Measurements from ENCODE around the gene BCAP31.
"Not testable (repeated sequence)": the region's sequence is repeated elsewhere in the genome, so short reads cannot be mapped to it uniquely, and the experiment has no call there.

Gene BCAP31

GRCh38 chrX:153696986-153697722, 27.0 kb downstream of the BCAP31 start:
- H3K9ac ChIP-seq (ENCODE audit: low read length in 5 of 5); H3K27ac ChIP-seq (ENCODE audit: low read depth, low read length); H3K4me3 ChIP-seq (ENCODE audit: low read depth in 1 of 5, low read length in 5 of 5); H3K9me3 ChIP-seq (ENCODE audit: control insufficient read depth in 5 of 5, low read length in 5 of 5): not testable (repeated sequence)
- Histone ChIP-seq H3K36me3 (ENCODE audit: control insufficient read depth in 5 of 5, insufficient read depth in 5 of 5, low read length in 5 of 5) (peaks cover 0 to 51% (median 22%) of the 10 kb centered on the region in 5 donors), H3K27me3 (ENCODE audit: control insufficient read depth in 5 of 5, insufficient read depth in 4 of 5, low read length in 5 of 5) (peaks cover 0 to 10% (median 0%) of the 10 kb centered on the region in 5 donors), H3K4me1 (ENCODE audit: control insufficient read depth in 5 of 5, insufficient read depth in 5 of 5, low read length in 5 of 5) (peaks cover 0 to 13% (median 0%) of the 10 kb centered on the region in 5 donors)

GRCh38 chrX:153696538-153696937, 27.6 kb downstream of the BCAP31 start:
- H3K4me1 ChIP-seq (ENCODE audit: control insufficient read depth in 5 of 5, insufficient read depth in 5 of 5, low read length in 5 of 5) = peaks cover 0 to 15% (median 0%) of the 10 kb centered on the region in 5 donors
- peaks cover 0 to 44% (median 17%) of the 10 kb centered on the region in 5 donors for H3K36me3 ChIP-seq (ENCODE audit: control insufficient read depth in 5 of 5, insufficient read depth in 5 of 5, low read length in 5 of 5)
- H3K27me3 ChIP-seq (ENCODE audit: control insufficient read depth in 5 of 5, insufficient read depth in 4 of 5, low read length in 5 of 5) = peaks cover 0 to 12% (median 0%) of the 10 kb centered on the region in 5 donors
- H3K4me3 ChIP-seq (ENCODE audit: low read depth in 1 of 5, low read length in 5 of 5); H3K9ac ChIP-seq (ENCODE audit: low read length in 5 of 5); H3K27ac ChIP-seq (ENCODE audit: low read depth, low read length); H3K9me3 ChIP-seq (ENCODE audit: control insufficient read depth in 5 of 5, low read length in 5 of 5): not testable (repeated sequence)

GRCh38 chrX:153696100-153696499, 28.1 kb downstream of the BCAP31 start:
- Histone ChIP-seq H3K36me3 (ENCODE audit: control insufficient read depth in 5 of 5, insufficient read depth in 5 of 5, low read length in 5 of 5) (peaks cover 0 to 40% (median 12%) of the 10 kb centered on the region in 5 donors), H3K27ac (ENCODE audit: low read depth, low read length) (no peak overlapping the region), H3K27me3 (ENCODE audit: control insufficient read depth in 5 of 5, insufficient read depth in 4 of 5, low read length in 5 of 5) (peaks cover 0 to 10% (median 0%) of the 10 kb centered on the region in 5 donors), H3K9me3 (ENCODE audit: control insufficient read depth in 5 of 5, low read length in 5 of 5) (no peaks in the 10 kb centered on the region), H3K4me1 (ENCODE audit: control insufficient read depth in 5 of 5, insufficient read depth in 5 of 5, low read length in 5 of 5) (peaks cover 0 to 16% (median 0%) of the 10 kb centered on the region in 5 donors), H3K4me3 (ENCODE audit: low read depth in 1 of 5, low read length in 5 of 5) (no peak overlapping the region), H3K9ac (ENCODE audit: low read length in 5 of 5) (no peak overlapping the region)

DNA sequence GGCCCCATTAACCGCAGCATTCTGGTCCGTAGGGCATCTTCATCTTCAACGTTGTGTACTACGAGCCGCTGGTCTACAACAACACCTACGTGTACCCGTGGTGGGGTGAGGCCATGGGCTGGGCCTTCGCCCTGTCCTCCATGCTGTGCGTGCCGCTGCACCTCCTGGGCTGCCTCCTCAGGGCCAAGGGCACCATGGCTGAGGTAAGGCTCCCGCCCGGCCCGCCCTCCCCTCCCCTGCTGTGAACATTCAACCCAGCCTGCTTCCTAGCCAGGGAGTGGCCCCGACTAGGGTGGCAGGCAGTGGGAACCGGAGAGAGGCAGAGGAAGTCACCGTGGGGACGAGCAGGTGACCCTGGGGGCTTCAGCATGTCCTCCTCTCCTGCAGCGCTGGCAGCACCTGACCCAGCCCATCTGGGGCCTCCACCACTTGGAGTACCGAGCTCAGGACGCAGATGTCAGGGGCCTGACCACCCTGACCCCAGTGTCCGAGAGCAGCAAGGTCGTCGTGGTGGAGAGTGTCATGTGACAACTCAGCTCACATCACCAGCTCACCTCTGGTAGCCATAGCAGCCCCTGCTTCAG, 29.4 kb downstream of the BCAP31 start:
- Histone ChIP-seq H3K36me3 (ENCODE audit: control insufficient read depth in 5 of 5, insufficient read depth in 5 of 5, low read length in 5 of 5) (peaks cover 0 to 33% (median 6%) of the 10 kb centered on the region in 5 donors), H3K4me3 (ENCODE audit: low read depth in 1 of 5, low read length in 5 of 5) (no peak overlapping the region), H3K27ac (ENCODE audit: low read depth, low read length) (no peak overlapping the region), H3K4me1 (ENCODE audit: control insufficient read depth in 5 of 5, insufficient read depth in 5 of 5, low read length in 5 of 5) (peaks cover 0 to 19% (median 6%) of the 10 kb centered on the region in 5 donors), H3K9ac (ENCODE audit: low read length in 5 of 5) (no peak overlapping the region), H3K27me3 (ENCODE audit: control insufficient read depth in 5 of 5, insufficient read depth in 4 of 5, low read length in 5 of 5) (peaks cover 0 to 10% (median 3%) of the 10 kb centered on the region in 5 donors), H3K9me3 (ENCODE audit: control insufficient read depth in 5 of 5, low read length in 5 of 5) (no peaks in the 10 kb centered on the region)

- H3K9ac ChIP-seq (ENCODE audit: low read length in 5 of 5); H3K27ac ChIP-seq (ENCODE audit: low read depth, low read length); H3K4me3 ChIP-seq (ENCODE audit: low read depth in 1 of 5, low read length in 5 of 5); H3K9me3 ChIP-seq (ENCODE audit: control insufficient read depth in 5 of 5, low read length in 5 of 5); H3K27me3 ChIP-seq (ENCODE audit: control insufficient read depth in 5 of 5, insufficient read depth in 4 of 5, low read length in 5 of 5): not testable (repeated sequence)
- peaks cover 0 to 28% (median 6%) of the 10 kb centered on the region in 5 donors for H3K36me3 ChIP-seq (ENCODE audit: control insufficient read depth in 5 of 5, insufficient read depth in 5 of 5, low read length in 5 of 5)
- H3K4me1 ChIP-seq (ENCODE audit: control insufficient read depth in 5 of 5, insufficient read depth in 5 of 5, low read length in 5 of 5) = peaks cover 0 to 24% (median 8%) of the 10 kb centered on the region in 5 donors
Measured at GRCh38 chrX:153694256-153694655, 29.9 kb downstream of the BCAP31 start.

DNA sequence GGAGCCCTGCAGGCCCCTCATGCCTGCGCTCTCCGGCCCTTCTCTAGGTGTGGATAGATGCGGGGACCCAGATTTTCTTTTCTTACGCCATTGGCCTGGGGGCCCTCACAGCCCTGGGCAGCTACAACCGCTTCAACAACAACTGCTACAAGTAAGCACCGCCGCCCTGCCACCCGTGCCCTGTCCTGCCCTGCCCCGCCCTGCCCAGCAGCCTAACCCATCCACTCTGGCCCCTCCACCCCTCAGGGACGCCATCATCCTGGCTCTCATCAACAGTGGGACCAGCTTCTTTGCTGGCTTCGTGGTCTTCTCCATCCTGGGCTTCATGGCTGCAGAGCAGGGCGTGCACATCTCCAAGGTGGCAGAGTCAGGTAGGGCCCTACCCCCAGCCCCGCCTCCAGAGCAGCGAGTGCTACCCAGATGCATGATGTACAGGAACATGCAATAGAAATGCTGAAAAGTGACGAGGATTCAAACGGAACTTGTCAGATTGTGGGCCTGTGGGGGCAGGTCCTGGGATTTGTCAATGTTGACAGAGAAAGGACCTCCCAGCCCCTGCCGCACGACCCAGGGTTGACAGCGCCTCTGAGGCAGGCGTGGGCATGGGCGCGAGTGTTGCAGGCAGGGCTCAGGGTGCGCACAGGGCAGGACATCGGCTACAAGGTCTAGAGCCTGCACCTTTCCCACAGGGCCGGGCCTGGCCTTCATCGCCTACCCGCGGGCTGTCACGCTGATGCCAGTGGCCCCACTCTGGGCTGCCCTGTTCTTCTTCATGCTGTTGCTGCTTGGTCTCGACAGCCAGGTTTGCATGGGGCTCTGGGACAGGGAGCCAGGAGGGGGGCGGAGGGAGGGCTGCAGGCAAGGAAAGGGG, 30.7 kb downstream of the BCAP31 start:
- Histone ChIP-seq H3K4me1 (ENCODE audit: control insufficient read depth in 5 of 5, insufficient read depth in 5 of 5, low read length in 5 of 5) (peaks cover 0 to 24% (median 8%) of the 10 kb centered on the region in 5 donors), H3K9ac (ENCODE audit: low read length in 5 of 5) (no peak overlapping the region), H3K4me3 (ENCODE audit: low read depth in 1 of 5, low read length in 5 of 5) (no peak overlapping the region), H3K9me3 (ENCODE audit: control insufficient read depth in 5 of 5, low read length in 5 of 5) (no peaks in the 10 kb centered on the region), H3K27me3 (ENCODE audit: control insufficient read depth in 5 of 5, insufficient read depth in 4 of 5, low read length in 5 of 5) (peaks cover 0 to 7% (median 3%) of the 10 kb centered on the region in 5 donors), H3K27ac (ENCODE audit: low read depth, low read length) (no peak overlapping the region), H3K36me3 (ENCODE audit: control insufficient read depth in 5 of 5, insufficient read depth in 5 of 5, low read length in 5 of 5) (peaks cover 0 to 27% (median 6%) of the 10 kb centered on the region in 5 donors)

DNA sequence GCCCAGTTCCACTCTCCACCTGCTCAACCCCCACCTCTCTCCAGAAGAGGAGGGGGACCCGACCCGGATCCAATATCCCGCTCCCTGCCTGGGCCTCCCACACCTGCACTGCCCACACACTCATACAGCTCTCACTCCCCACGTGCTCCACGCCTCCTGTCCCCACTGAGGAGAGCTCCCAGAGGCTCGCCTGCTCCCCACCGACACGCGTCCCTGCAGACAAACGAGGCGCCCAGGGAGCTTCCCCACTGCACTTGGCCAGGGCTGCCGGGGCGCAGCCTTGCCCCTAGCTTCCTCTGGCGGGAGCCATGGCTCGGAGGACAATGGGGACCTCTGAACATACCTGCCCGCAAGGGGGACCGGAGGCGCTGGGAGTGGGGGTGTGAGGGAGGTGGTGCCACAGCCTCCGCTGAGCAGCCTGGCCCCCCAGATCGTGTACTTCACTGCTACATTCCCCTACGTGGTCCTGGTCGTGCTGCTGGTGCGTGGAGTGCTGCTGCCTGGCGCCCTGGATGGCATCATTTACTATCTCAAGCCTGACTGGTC, 31.5 kb downstream of the BCAP31 start:
- H3K36me3 ChIP-seq (ENCODE audit: control insufficient read depth in 5 of 5, insufficient read depth in 5 of 5, low read length in 5 of 5) = peaks cover 0 to 19% (median 3%) of the 10 kb centered on the region in 5 donors
- no peak overlapping the region for H3K9ac ChIP-seq (ENCODE audit: low read length in 5 of 5)
- peaks cover 0 to 6% (median 3%) of the 10 kb centered on the region in 5 donors for H3K27me3 ChIP-seq (ENCODE audit: control insufficient read depth in 5 of 5, insufficient read depth in 4 of 5, low read length in 5 of 5)
- H3K27ac ChIP-seq (ENCODE audit: low read depth, low read length) = no peak overlapping the region
- no peak overlapping the region for H3K4me3 ChIP-seq (ENCODE audit: low read depth in 1 of 5, low read length in 5 of 5)
- no peaks in the 10 kb centered on the region for H3K9me3 ChIP-seq (ENCODE audit: control insufficient read depth in 5 of 5, low read length in 5 of 5)
- H3K4me1 ChIP-seq (ENCODE audit: control insufficient read depth in 5 of 5, insufficient read depth in 5 of 5, low read length in 5 of 5) = peaks cover 0 to 24% (median 8%) of the 10 kb centered on the region in 5 donors

DNA sequence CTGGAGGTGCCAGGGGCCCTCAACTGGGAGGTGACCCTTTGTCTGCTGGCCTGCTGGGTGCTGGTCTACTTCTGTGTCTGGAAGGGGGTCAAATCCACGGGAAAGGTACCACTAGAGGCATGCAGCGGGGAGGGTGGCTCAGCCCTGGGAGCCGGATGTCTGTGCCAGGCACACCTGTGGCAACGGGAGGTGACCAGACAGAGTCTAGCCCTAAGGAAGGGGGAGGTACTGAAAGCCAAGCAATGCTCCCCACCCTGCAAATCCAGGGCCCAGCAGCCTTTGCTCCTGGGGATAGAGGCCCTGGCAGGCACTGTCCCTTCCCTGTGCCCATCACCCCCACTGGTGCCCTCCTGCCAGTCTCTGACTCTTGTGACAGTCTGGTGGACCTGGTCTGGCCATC, 32.2 kb downstream of the BCAP31 start:
- Histone ChIP-seq H3K4me3 (ENCODE audit: low read depth in 1 of 5, low read length in 5 of 5) (no peak overlapping the region), H3K36me3 (ENCODE audit: control insufficient read depth in 5 of 5, insufficient read depth in 5 of 5, low read length in 5 of 5) (peaks cover 0 to 12% (median 3%) of the 10 kb centered on the region in 5 donors), H3K4me1 (ENCODE audit: control insufficient read depth in 5 of 5, insufficient read depth in 5 of 5, low read length in 5 of 5) (peaks cover 0 to 24% (median 11%) of the 10 kb centered on the region in 5 donors), H3K9me3 (ENCODE audit: control insufficient read depth in 5 of 5, low read length in 5 of 5) (no peaks in the 10 kb centered on the region), H3K27me3 (ENCODE audit: control insufficient read depth in 5 of 5, insufficient read depth in 4 of 5, low read length in 5 of 5) (peaks cover 0 to 6% (median 3%) of the 10 kb centered on the region in 5 donors), H3K9ac (ENCODE audit: low read length in 5 of 5) (no peak overlapping the region), H3K27ac (ENCODE audit: low read depth, low read length) (no peak overlapping the region)

GRCh38 chrX:153691032-153691827, 33.0 kb downstream of the BCAP31 start:
- not testable (repeated sequence) for H3K9me3 ChIP-seq (ENCODE audit: control insufficient read depth in 5 of 5, low read length in 5 of 5); H3K27ac ChIP-seq (ENCODE audit: low read depth, low read length); H3K9ac ChIP-seq (ENCODE audit: low read length in 5 of 5); H3K27me3 ChIP-seq (ENCODE audit: control insufficient read depth in 5 of 5, insufficient read depth in 4 of 5, low read length in 5 of 5); H3K4me3 ChIP-seq (ENCODE audit: low read depth in 1 of 5, low read length in 5 of 5); H3K36me3 ChIP-seq (ENCODE audit: control insufficient read depth in 5 of 5, insufficient read depth in 5 of 5, low read length in 5 of 5)
- peaks cover 0 to 24% (median 11%) of the 10 kb centered on the region in 5 donors for H3K4me1 ChIP-seq (ENCODE audit: control insufficient read depth in 5 of 5, insufficient read depth in 5 of 5, low read length in 5 of 5)

Measured in subcutaneous abdominal adipose tissue (tissue), 5 donors.